ENCODE measurements around the gene TKFC.

Gene TKFC

GRCh38 chr11:61357894-61358239, 24.8 kb downstream of the TKFC start:
- no peak for DNase-seq (ENCODE audit: extremely low spot score)
- POLR2A ChIA-PET, result interaction anchor here (0.9 to 1.8 kb wide), 5 partner anchors 8 to 71 kb away, joined by 3 to 11 read pairs (median 3); no protein-coding TSS in a partner anchor
- TF ChIP-seq CTCF (IDR thresholded peaks at IDR 0.05; ENCODE audit: control extremely low read depth, extremely low read depth, low read depth, missing control alignments), result no peak
- CTCF ChIA-PET, result interaction anchor here (1.2 to 27.1 kb wide), 9 partner anchors 10 to 104 kb away, joined by 3 to 374 read pairs (median 6); partner anchors contain the start of genes DDB1, TKFC and TMEM216

- ChIA-PET POLR2A (interaction anchor here (0.7 to 3.9 kb wide), 4 partner anchors 9 to 27 kb away, joined by 3 to 38 read pairs (median 3); no protein-coding TSS in a partner anchor), CTCF (interaction anchor here (1.2 to 27.1 kb wide), 7 partner anchors 10 to 105 kb away, joined by 3 to 374 read pairs (median 6); partner anchors contain the start of genes DDB1, TKFC and TMEM216)
- no peak for DNase-seq (ENCODE audit: extremely low spot score)
- TF ChIP-seq CTCF (IDR thresholded peaks at IDR 0.05; ENCODE audit: control extremely low read depth, extremely low read depth, low read depth, missing control alignments), result no peak
Observed at GRCh38 chr11:61358566-61358965, 25.5 kb downstream of the TKFC start.

GRCh38 chr11:61359516-61359915, 26.5 kb downstream of the TKFC start:
- TF ChIP-seq CTCF (IDR thresholded peaks at IDR 0.05; ENCODE audit: control extremely low read depth, extremely low read depth, low read depth, missing control alignments), result no peak
- ChIA-PET CTCF (interaction anchor here (2.7 to 27.1 kb wide), 5 partner anchors 9 to 76 kb away, joined by 10 to 374 read pairs (median 68); partner anchors contain the start of genes DDB1 and TKFC), POLR2A (interaction anchor here (0.6 to 3.9 kb wide), 9 partner anchors 10 to 1214 kb away, joined by 3 to 38 read pairs (median 3); partner anchors contain the start of gene EEF1G)
- DNase-seq (ENCODE audit: extremely low spot score), result no peak

GRCh38 chr11:61361237-61361740, 28.3 kb downstream of the TKFC start:
- DNase-seq (ENCODE audit: extremely low spot score), result no peak
- ChIA-PET POLR2A (interaction anchor here (0.6 to 3.9 kb wide), 15 partner anchors 9 to 436 kb away, joined by 3 to 38 read pairs (median 6); partner anchors contain the start of genes CPSF7, SDHAF2 and TMEM216), CTCF (interaction anchor here (1.2 to 27.1 kb wide), 7 partner anchors 8 to 74 kb away, joined by 4 to 374 read pairs (median 18); partner anchors contain the start of genes DDB1 and TKFC)
- TF ChIP-seq CTCF (IDR thresholded peaks at IDR 0.05; ENCODE audit: control extremely low read depth, extremely low read depth, low read depth, missing control alignments), result no peak

- no peak for TF ChIP-seq CTCF (IDR thresholded peaks at IDR 0.05; ENCODE audit: control extremely low read depth, extremely low read depth, low read depth, missing control alignments)
- DNase-seq (ENCODE audit: extremely low spot score), result peak; percentile 92
- POLR2A ChIA-PET, result interaction anchor here (0.6 to 3.9 kb wide), 17 partner anchors 8 to 1086 kb away, joined by 3 to 38 read pairs (median 5); partner anchors contain the start of genes CPSF7, SDHAF2 and TMEM216
- CTCF ChIA-PET, result interaction anchor here (1.0 to 27.1 kb wide), 9 partner anchors 7 to 73 kb away, joined by 4 to 374 read pairs (median 10); partner anchors contain the start of genes DDB1 and TKFC
Observed at GRCh38 chr11:61361741-61362541, 28.9 kb downstream of the TKFC start, which contains the start of the genes CYB561A3 and TMEM138. TSS of gene CYB561A3 (minus strand) at chr11:61361882. CDS start at chr11:61356713, 5,169 bp downstream. TSS of gene TMEM138 (plus strand) at chr11:61362374. CDS start at chr11:61364391, 2,017 bp downstream.

- no peak for DNase-seq (ENCODE audit: extremely low spot score)
Observed at GRCh38 chr11:61362542-61362875, 29.5 kb downstream of the TKFC start.

More at GRCh38 chr11:61362542-61362875, 29.5 kb downstream of the TKFC start:
- POLR2A ChIA-PET, result interaction anchor here (1.2 to 3.9 kb wide), 10 partner anchors 8 to 67 kb away, joined by 3 to 38 read pairs (median 7); partner anchors contain the start of genes CPSF7, SDHAF2 and TMEM216
- CTCF ChIA-PET, result interaction anchor here (0.8 to 27.1 kb wide), 9 partner anchors 6 to 73 kb away, joined by 3 to 374 read pairs (median 5); partner anchors contain the start of genes DDB1 and TKFC
- no peak for TF ChIP-seq CTCF (IDR thresholded peaks at IDR 0.05; ENCODE audit: control extremely low read depth, extremely low read depth, low read depth, missing control alignments)

Measured in GM10248 (cell line).